ENCODE measurements around the gene METTL27.
"Not testable (repeated sequence)": the region's sequence is repeated elsewhere in the genome, so short reads cannot be mapped to it uniquely, and the experiment has no call there.

The METTL27 gene

DNA sequence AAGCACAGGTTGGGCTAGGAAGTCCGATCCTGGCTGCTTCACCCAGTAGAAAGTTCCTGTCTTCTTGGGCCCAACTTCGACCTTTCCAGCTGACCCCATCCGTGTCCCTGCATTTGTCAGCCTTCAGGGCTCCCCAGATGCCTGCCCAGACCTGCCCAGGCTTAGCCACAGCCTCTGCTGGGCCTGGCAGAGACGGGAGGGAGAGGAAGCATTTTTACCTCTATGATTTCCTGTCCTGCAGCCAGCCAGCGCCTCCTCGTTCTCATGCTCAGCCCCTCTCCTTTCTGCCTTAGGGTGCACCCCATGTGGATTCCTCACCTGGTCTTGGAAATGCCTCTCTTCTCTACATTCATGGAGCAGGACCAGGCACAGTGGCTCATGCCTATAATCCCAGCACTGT is 3.7 kb downstream of the METTL27 start:
- no peak for DNase-seq

GRCh38 chr7:73837167-73837566 is 5.1 kb downstream of the METTL27 start:
- DNase-seq = not testable (repeated sequence)

- no peak for DNase-seq
Observed at GRCh38 chr7:73834626-73835191, 7.6 kb downstream of the METTL27 start.

- no peak for DNase-seq
Observed at GRCh38 chr7:73833251-73833919, 8.9 kb downstream of the METTL27 start.

- DNase-seq = no peak
Observed at GRCh38 chr7:73832806-73833205, 9.5 kb downstream of the METTL27 start.

DNA sequence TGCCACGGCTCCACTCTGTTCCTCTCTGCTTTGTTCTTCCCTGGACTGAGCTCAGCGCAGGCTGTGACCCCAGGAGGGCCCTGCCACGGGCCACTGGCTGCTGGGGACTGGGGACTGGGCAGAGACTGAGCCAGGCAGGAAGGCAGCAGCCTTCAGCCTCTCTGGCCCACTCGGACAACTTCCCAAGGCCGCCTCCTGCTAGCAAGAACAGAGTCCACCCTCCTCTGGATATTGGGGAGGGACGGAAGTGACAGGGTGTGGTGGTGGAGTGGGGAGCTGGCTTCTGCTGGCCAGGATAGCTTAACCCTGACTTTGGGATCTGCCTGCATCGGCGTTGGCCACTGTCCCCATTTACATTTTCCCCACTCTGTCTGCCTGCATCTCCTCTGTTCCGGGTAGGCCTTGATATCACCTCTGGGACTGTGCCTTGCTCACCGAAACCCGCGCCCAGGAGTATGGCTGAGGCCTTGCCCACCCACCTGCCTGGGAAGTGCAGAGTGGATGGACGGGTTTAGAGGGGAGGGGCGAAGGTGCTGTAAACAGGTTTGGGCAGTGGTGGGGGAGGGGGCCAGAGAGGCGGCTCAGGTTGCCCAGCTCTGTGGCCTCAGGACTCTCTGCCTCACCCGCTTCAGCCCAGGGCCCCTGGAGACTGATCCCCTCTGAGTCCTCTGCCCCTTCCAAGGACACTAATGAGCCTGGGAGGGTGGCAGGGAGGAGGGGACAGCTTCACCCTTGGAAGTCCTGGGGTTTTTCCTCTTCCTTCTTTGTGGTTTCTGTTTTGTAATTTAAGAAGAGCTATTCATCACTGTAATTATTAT is 10.3 kb downstream of the METTL27 start:
- DNase-seq = no peak

DNA sequence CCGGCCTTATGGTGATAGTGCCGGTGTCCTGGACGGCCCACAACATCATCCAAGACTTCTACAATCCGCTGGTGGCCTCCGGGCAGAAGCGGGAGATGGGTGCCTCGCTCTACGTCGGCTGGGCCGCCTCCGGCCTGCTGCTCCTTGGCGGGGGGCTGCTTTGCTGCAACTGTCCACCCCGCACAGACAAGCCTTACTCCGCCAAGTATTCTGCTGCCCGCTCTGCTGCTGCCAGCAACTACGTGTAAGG is 10.8 kb downstream of the METTL27 start:
- DNase-seq = no peak

DNA sequence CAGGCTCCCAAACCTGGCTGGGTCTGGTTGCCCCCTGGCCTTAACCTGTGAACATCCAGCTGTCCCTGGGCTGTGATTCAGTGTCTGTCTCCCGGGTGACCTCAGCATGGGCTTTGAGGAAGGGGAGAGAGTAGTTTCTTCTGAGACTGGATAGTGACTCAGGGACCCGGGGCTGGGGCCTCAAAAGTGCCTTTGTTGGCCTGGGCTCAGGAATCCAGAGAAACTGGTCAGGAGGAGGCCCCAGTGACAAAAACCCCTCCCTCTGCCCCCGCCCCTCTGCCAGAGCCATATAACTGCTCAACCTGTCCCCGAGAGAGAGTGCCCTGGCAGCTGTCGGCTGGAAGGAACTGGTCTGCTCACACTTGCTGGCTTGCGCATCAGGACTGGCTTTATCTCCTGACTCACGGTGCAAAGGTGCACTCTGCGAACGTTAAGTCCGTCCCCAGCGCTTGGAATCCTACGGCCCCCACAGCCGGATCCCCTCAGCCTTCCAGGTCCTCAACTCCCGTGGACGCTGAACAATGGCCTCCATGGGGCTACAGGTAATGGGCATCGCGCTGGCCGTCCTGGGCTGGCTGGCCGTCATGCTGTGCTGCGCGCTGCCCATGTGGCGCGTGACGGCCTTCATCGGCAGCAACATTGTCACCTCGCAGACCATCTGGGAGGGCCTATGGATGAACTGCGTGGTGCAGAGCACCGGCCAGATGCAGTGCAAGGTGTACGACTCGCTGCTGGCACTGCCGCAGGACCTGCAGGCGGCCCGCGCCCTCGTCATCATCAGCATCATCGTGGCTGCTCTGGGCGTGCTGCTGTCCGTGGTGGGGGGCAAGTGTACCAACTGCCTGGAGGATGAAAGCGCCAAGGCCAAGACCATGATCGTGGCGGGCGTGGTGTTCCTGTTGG is 11.4 kb downstream of the METTL27 start, which contains the start of gene CLDN4:
CLDN4 (plus strand) TSS at position 316 of the 903 bp plus-strand sequence; CDS start at position 522, 206 bp downstream.
- DNase-seq = no peak

DNA sequence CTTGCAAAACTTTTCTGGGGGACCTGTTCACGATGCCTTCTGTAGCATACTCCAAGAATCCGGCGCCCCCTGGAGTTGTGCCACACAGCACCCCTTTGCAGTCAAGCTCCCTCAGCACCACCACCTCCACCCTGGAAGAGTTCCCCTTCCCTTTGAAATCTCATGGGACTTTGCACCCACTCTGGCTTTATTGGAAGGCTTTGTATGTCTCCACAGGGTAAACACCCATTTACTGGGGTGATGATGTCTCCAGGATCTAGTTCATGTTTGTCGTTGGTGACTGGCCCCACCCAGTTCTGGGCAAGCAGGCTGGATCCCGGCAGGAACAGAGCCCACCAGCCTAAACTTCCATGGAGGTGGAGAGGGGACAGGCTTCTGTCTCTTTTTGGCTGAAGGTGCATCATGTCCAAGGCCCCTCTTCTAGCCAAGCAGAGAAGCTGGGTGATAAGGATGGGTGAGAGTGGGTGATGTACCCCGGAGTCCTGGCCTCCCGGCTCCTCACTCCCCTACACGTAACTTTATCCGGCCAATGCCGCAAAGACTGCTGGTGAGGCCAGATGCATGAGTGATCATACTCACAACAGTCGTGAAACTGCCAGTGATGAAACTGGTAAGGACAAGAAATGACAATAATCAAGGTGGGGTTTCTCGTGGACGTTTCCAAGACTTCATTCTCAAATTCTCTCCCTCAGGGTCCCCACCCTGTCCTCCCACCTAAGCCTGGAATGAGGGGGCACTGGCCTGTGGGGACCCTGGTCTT is 12.2 kb downstream of the METTL27 start:
- no peak for DNase-seq

GRCh38 chr7:73829505-73829904 is 12.8 kb downstream of the METTL27 start:
- DNase-seq = no peak

- no peak for DNase-seq
Observed at GRCh38 chr7:73828972-73829371, 13.3 kb downstream of the METTL27 start.

GRCh38 chr7:73828107-73828803 is 14.1 kb downstream of the METTL27 start:
- no peak for DNase-seq

- peak in 1 of 2 experiments; percentile 29 for DNase-seq
Observed at GRCh38 chr7:73827567-73828106, 14.7 kb downstream of the METTL27 start.

GRCh38 chr7:73824986-73825385 is 17.3 kb downstream of the METTL27 start:
- DNase-seq = no peak

DNA sequence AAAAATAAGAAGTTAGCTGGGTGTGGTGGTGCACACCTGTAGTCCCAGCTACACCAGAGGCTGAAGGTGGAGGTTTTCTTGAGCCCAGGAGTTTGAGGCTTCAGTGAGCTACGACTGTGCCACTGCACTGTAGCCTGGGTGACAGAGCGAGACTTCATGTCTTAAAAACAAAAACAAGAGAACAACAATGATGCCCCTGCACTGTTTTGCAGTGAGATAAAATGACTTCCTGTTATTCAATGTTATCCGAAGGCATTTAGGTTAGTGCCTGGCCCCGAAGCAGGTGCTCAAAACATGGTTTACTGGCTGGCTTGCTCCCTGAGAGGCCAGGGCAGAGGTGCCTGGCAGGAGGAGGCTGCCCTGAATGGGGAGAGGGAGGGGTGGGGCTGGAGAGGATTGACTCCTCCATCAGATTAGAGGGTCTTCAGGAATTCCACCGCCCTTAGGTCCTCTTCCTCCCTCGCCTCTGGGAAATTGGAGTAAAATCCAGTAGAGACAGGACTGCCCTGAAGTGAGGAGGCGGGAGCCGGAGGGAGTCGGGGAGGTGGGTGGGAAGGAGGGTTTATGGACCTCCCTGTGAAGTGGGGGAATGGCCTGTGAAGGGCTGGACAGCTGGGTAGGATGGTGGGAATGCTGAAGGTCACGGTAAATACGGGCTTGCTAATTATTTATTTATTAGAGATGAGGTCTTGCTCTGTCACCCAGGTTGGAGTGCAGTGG is 18.3 kb downstream of the METTL27 start:
- no peak for DNase-seq

DNA sequence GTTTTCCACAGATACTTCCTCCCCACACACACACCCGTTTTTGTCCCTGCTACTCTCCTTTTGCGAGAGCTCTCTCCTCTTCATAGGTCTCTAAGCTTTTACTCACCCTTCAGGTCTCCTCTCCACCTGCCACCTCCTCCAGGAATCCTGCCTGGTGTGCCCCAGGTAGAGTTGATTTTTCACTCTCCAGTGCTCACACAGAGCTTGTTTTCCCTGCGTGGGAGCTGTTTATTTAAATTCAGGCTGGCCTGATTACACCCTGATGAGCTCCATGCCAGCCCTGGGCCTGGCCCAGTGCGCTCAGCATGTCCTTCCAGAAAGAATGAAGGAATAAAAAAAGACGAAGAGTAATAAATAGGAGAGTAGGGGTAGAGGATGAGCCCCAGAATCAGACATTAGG is 19.1 kb downstream of the METTL27 start:
- DNase-seq = no peak

- DNase-seq = no peak
Observed at GRCh38 chr7:73822319-73823173, 19.8 kb downstream of the METTL27 start.

GRCh38 chr7:73821597-73822285 is 20.6 kb downstream of the METTL27 start:
- not testable (repeated sequence) for DNase-seq

GRCh38 chr7:73820013-73820412 is 22.3 kb downstream of the METTL27 start:
- DNase-seq = no peak

Measured in NCI-H446 (cell line).